GM06990 (cell line): Measurements from ENCODE around the gene MRGPRF.

ENCODE experiments used
- DNase-seq: peaks from one replicate; pipeline ENCODE4 v3.0.0-alpha.2; 2011; ENCODE audit not compliant: insufficient read length; ENCODE audit errors: extremely low read depth
- H3K27me3 ChIP-seq: replicated peaks from 2 replicates; pipeline ENCODE4 v1.6.0; 2011; ENCODE audit warnings: low read length; ENCODE audit not compliant: control insufficient read depth, insufficient read depth
- H3K36me3 ChIP-seq: 2 replicates; pipeline ENCODE4 v1.5.1; 2011; ENCODE audit warnings: low read length; ENCODE audit not compliant: control insufficient read depth, insufficient read depth
- H3K4me3 ChIP-seq: replicated peaks from 2 replicates; pipeline ENCODE4 v1.5.1; 2011; ENCODE audit warnings: low read depth, mild to moderate bottlenecking, control low read depth, low read length
- TF ChIP-seq, protein P1 (sequence below): IDR thresholded peaks from 2 replicates; pipeline ENCODE4 v1.5.1; 2011; ENCODE audit warnings: low read length, control low read depth, mild to moderate bottlenecking, inconsistent platforms; ENCODE audit not compliant: insufficient read depth, poor library complexity, severe bottlenecking

The MRGPRF gene

DNA sequence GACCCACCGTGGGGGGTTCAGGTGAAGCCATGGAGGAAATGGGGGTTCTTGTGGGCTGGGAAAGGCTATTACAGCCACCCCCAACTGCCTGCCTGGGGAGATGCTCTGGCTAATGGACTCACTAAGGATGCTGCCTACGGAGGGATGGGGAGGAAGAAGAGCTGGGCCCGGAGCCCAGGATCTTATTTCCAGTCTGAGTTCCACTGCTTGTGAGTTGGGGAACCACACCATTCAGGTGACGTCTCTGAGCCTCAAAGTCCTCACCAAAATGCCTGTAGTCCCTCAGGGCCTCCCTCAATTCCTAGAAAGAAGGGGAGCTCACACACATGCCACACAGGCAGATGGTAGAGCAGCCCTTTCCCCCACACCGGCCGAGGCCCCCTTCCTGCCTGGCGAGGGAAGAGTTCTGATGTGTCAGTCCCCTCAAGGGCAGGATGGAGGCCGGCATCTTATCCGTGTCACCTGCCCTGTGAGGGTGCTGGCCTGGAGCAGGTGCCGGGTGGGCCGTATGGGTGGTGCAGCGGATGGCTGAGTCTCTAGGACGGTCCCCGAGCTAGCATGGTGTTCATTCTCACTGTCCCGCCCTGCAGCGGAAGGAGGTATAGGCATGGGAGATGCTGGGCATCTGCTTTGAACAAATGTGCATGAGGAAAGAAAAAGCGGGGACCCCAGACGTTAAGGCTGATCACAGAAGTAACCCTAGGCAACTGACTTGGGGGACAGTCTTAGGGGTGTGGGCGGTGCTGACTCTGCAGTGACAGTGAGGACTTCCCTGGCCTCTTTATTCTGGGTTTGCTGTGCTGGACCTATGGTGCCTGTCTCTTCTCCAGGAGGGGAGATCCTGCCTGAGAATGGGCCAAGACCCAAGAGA lies 15.7 kb downstream of the MRGPRF start:
- DNase-seq, result no peak
- no peaks in the 10 kb centered on the region for H3K36me3 ChIP-seq
- no peaks in the 10 kb centered on the region; the same call in 1 of the 2 replicates for H3K27me3 ChIP-seq
- TF ChIP-seq, protein P1, sequence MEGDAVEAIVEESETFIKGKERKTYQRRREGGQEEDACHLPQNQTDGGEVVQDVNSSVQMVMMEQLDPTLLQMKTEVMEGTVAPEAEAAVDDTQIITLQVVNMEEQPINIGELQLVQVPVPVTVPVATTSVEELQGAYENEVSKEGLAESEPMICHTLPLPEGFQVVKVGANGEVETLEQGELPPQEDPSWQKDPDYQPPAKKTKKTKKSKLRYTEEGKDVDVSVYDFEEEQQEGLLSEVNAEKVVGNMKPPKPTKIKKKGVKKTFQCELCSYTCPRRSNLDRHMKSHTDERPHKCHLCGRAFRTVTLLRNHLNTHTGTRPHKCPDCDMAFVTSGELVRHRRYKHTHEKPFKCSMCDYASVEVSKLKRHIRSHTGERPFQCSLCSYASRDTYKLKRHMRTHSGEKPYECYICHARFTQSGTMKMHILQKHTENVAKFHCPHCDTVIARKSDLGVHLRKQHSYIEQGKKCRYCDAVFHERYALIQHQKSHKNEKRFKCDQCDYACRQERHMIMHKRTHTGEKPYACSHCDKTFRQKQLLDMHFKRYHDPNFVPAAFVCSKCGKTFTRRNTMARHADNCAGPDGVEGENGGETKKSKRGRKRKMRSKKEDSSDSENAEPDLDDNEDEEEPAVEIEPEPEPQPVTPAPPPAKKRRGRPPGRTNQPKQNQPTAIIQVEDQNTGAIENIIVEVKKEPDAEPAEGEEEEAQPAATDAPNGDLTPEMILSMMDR, result no peak
- H3K4me3 ChIP-seq, result no peak overlapping the region

DNA sequence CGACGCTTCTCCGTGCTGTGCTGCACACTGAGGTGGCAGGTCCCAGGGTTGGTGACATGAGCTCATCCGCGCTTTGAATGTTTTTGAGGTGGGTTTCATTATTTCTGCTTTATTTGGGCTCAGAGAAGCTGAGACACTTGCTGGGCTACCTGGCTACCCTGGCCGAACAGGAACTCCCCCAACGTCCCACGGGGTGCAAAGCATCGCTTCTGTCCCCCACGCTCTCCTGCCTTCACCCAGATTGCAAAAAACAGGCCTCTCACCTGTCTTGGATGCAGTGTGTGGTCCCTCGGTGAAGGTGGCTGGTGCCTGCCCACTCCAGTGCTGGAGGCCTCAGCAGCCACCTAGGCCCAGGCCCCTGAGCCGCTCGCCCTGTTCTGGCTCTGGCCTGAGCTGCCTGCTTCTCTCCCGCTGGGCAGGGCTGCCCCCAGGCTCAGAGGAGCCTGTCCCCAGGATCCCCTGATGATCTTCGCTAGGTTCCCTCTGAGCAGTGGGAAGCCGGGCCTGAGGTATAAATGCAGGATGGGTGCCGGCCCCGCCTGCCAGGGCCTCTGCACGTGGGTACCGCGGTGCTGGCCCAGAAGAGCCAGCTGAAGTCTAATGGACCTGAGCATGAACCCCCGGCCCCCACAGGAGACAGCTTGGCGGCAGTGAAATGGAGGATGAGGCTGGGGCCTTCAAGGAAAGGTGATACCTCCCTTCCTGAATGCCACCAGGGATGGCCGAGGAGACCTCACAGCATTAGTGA lies 16.5 kb downstream of the MRGPRF start:
- no peaks in the 10 kb centered on the region for H3K36me3 ChIP-seq
- DNase-seq, result no peak
- TF ChIP-seq, protein P1, result no peak
- no peaks in the 10 kb centered on the region; the same call in 1 of the 2 replicates for H3K27me3 ChIP-seq
- H3K4me3 ChIP-seq, result no peak overlapping the region

DNA sequence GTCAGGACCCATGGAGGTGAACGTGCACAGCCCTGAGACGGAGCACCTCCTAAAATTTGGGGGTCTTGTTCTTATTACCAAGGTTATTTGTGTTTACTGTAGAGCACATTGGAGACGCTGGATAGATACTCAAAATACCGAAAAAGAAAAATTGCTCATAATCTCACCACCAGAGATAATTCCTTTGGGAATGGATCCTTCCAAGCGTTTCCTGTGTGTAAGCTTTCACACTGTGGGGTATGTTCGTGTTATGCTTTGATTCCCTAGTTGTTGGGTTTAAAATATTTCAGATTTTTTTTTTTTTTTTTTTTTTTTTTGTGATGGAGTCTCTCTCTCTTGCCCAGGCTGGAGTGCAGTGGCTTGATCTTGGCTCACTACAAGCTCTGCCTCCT lies 18.2 kb downstream of the MRGPRF start:
- H3K36me3 ChIP-seq, result no peaks in the 10 kb centered on the region
- no peak overlapping the region for H3K4me3 ChIP-seq
- peaks cover 1% of the 10 kb centered on the region; the same call in 1 of the 2 replicates for H3K27me3 ChIP-seq
- DNase-seq, result no peak
- TF ChIP-seq, protein P1, result no peak

DNA sequence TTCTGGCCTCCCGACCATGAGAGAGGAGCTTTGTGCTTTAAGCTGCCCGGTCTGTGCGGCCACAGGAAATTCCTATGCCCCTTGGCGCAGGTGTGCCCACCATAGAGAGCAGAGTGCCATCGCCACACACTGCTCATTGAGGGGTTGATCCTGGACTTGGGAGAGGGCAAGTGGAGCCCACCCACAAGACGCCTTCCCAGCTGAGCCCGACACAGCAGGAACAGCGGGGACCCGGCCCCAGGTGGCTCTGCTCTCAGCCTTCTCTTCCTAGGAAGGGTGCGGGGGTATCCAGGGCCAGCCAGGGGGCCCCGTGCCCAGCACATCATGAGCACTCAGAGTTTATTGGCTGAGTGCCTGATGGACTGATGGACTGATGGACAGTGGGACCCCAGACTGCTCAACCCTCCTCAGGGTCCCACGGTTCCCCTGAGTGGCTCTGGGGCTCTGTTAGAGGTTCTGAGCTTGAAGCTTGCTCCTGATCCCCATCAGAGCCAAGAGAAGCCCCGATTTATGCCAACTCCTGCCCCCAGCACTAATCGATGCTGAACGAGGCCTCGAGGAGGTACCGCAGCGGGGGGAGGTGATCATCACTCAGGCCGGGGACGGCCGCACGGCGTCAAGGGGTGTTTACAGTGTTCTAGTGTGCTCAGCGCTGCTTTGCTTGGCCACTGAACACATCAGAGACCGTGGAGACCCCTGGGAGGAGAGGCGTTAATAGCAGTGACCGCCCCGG lies 18.7 kb downstream of the MRGPRF start:
- no peak overlapping the region for H3K4me3 ChIP-seq
- DNase-seq, result no peak
- peaks cover 1% of the 10 kb centered on the region; the same call in 1 of the 2 replicates for H3K27me3 ChIP-seq
- H3K36me3 ChIP-seq, result no peaks in the 10 kb centered on the region
- TF ChIP-seq, protein P1, result no peak

DNA sequence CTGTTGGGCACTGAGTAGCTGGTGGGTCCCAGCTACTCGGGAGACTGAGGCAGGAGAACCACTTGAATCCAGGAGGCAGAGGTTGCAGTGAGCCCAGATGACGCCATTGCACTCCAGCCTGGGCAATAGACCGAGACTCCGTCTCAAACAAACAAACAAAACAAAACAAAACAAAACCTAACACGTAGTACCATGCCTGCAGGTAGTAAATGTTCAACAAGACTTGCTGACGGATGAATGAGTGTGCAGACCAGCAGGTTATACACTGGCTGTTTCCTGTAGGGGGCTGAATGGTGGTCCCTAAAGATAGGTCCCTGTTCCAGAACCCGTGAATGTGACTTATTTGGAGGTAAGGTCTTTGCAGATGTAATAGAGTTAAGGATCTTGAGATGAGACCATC lies 19.5 kb downstream of the MRGPRF start:
- H3K27me3 ChIP-seq, result peaks cover 1% of the 10 kb centered on the region; the same call in 1 of the 2 replicates
- no peak for DNase-seq
- TF ChIP-seq, protein P1, result no peak
- no peak overlapping the region for H3K4me3 ChIP-seq
- H3K36me3 ChIP-seq, result no peaks in the 10 kb centered on the region
